ENCODE data around the gene LGALS13. TPM values are rescaled to one million over a fixed set of nuclear protein-coding genes. Genes with fewer than 3 reads are reported as not detected.

LGALS13 gene
- total RNA-seq, 1 donor from 2014 or later = not detected

DNA sequence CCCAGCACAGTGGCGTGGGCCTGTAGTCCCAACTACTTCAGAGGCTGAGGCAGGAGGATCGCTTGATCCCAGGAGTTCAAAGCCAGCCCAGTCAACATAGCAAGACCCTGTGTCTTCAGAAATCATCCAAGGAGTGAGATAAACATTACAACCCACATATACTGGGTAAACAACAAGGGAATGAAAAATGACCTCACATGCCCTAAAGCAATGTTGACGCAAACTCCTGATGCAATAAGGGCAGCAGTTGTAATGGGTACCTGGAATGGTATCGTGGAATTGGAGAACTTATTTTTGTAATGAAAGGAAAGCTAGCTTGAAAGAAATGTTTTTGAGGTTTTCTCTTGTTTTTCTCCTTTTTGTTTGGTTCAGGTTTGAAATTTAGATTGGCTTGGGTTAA is 28.9 kb downstream of the LGALS13 start:
- no peak for DNase-seq
- no peak overlapping the region for H3K4me3 Mint-ChIP-seq (ENCODE audit: unreplicated experiment)
- no peaks in the 10 kb centered on the region for H3K4me1 Mint-ChIP-seq (ENCODE audit: low read depth, unreplicated experiment)
- H3K27me3 Mint-ChIP-seq (ENCODE audit: unreplicated experiment) = peaks cover 6% of the 10 kb centered on the region
- no peaks in the 10 kb centered on the region for H3K36me3 Mint-ChIP-seq (ENCODE audit: unreplicated experiment)
- H3K27ac Mint-ChIP-seq (ENCODE audit: unreplicated experiment) = no peak overlapping the region
- TF ChIP-seq, protein P1, sequence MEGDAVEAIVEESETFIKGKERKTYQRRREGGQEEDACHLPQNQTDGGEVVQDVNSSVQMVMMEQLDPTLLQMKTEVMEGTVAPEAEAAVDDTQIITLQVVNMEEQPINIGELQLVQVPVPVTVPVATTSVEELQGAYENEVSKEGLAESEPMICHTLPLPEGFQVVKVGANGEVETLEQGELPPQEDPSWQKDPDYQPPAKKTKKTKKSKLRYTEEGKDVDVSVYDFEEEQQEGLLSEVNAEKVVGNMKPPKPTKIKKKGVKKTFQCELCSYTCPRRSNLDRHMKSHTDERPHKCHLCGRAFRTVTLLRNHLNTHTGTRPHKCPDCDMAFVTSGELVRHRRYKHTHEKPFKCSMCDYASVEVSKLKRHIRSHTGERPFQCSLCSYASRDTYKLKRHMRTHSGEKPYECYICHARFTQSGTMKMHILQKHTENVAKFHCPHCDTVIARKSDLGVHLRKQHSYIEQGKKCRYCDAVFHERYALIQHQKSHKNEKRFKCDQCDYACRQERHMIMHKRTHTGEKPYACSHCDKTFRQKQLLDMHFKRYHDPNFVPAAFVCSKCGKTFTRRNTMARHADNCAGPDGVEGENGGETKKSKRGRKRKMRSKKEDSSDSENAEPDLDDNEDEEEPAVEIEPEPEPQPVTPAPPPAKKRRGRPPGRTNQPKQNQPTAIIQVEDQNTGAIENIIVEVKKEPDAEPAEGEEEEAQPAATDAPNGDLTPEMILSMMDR (IDR thresholded peaks at IDR 0.05; ENCODE audit: partially characterized antibody, unreplicated experiment) = no peak
- H3K9me3 Mint-ChIP-seq (ENCODE audit: unreplicated experiment) = no peaks in the 10 kb centered on the region

DNA sequence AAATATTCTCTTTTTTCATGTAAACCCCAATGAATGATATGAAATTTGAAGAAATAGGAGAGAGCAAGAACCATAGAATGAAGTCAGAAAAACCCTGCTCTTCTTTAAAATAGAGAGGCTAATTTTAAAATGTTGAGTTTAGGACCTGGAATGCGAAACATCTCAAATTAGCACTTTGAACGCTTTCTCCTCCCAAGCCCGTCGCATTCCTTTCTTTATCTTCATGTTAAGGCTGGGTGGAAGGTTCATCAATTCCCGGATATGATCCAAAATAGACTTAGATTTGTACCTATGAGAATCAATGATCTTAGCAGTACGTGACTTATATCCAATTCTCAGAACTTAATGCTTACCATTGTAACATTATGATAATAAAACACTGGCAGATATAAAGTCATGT is 29.3 kb downstream of the LGALS13 start:
- H3K36me3 Mint-ChIP-seq (ENCODE audit: unreplicated experiment) = no peaks in the 10 kb centered on the region
- TF ChIP-seq, protein P1 (IDR thresholded peaks at IDR 0.05; ENCODE audit: partially characterized antibody, unreplicated experiment) = no peak
- no peak for DNase-seq
- no peak overlapping the region for H3K27ac Mint-ChIP-seq (ENCODE audit: unreplicated experiment)
- H3K27me3 Mint-ChIP-seq (ENCODE audit: unreplicated experiment) = peaks cover 6% of the 10 kb centered on the region
- H3K9me3 Mint-ChIP-seq (ENCODE audit: unreplicated experiment) = no peaks in the 10 kb centered on the region
- no peaks in the 10 kb centered on the region for H3K4me1 Mint-ChIP-seq (ENCODE audit: low read depth, unreplicated experiment)
- H3K4me3 Mint-ChIP-seq (ENCODE audit: unreplicated experiment) = no peak overlapping the region

DNA sequence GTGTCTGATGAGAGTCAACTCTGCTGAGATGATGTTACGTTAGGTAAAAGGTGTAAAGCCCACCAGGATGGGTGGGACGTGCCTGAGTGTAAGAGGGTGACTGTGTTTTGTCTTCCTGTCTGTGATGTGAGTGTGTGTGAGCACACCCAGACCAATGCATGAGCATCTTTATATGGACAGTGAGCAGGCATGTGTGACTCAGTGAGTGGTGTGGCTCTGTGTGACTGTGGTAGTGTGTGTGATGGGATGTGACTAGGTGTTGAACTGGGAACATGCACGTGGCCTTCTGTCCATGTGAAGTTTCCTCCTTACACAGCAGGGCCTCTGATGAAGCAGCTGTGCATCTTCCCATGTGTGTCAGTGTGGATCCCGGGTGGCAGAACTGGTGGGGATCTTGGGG is 35.6 kb downstream of the LGALS13 start:
- TF ChIP-seq, protein P1 (IDR thresholded peaks at IDR 0.05; ENCODE audit: partially characterized antibody, unreplicated experiment) = no peak
- no peak for DNase-seq
- Mint-ChIP-seq H3K36me3 (ENCODE audit: unreplicated experiment) (no peaks in the 10 kb centered on the region), H3K27me3 (ENCODE audit: unreplicated experiment) (peaks cover 9% of the 10 kb centered on the region), H3K4me3 (ENCODE audit: unreplicated experiment) (no peak overlapping the region), H3K9me3 (ENCODE audit: unreplicated experiment) (peaks cover 2% of the 10 kb centered on the region), H3K27ac (ENCODE audit: unreplicated experiment) (no peak overlapping the region), H3K4me1 (ENCODE audit: low read depth, unreplicated experiment) (no peaks in the 10 kb centered on the region)

DNA sequence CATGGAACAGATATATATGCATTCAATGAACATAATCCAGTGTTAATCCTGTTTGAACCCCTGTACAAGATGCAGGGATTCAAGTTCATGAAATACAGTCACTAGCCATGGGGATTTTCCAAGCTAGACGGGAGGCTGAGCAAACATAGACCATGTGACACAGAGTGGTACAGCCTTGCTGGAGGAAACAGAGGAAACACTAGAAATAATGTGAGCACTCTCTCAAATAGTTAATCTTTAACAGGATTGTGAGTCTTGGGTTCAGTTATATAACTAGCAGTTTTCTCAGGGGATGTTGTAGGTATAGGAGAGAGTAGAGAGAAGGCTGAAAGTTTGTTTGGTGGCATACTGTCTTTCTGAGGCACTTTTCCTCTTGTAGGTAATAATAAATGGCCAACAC is 39.4 kb downstream of the LGALS13 start:
- Mint-ChIP-seq H3K27ac (ENCODE audit: unreplicated experiment) (no peak overlapping the region), H3K27me3 (ENCODE audit: unreplicated experiment) (peaks cover 6% of the 10 kb centered on the region), H3K9me3 (ENCODE audit: unreplicated experiment) (peaks cover 3% of the 10 kb centered on the region), H3K4me3 (ENCODE audit: unreplicated experiment) (no peak overlapping the region), H3K36me3 (ENCODE audit: unreplicated experiment) (no peaks in the 10 kb centered on the region), H3K4me1 (ENCODE audit: low read depth, unreplicated experiment) (no peaks in the 10 kb centered on the region)
- DNase-seq = no peak
- TF ChIP-seq, protein P1 (IDR thresholded peaks at IDR 0.05; ENCODE audit: partially characterized antibody, unreplicated experiment) = no peak

DNA sequence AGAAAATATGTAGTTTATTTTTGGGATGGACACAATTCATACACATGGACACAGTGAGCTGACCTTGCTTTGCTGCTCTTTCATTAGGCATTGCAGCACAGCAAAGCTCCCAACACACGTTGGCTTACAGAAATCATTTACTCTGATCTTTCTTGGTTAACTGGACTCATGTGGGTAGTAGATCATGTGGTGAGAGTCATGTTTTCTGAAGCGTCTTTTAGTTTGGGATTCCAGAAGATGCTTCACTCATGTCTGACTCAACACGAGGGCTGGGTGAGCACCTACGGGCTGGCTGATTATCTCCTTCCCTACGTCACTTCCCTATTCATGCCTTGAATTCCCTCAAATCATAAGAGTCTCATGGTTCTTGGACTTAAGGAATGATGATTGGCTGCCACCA is 41.3 kb downstream of the LGALS13 start:
- TF ChIP-seq, protein P1 (IDR thresholded peaks at IDR 0.05; ENCODE audit: partially characterized antibody, unreplicated experiment) = no peak
- peaks cover 2% of the 10 kb centered on the region for H3K27me3 Mint-ChIP-seq (ENCODE audit: unreplicated experiment)
- no peak overlapping the region for H3K27ac Mint-ChIP-seq (ENCODE audit: unreplicated experiment)
- no peak overlapping the region for H3K4me3 Mint-ChIP-seq (ENCODE audit: unreplicated experiment)
- H3K4me1 Mint-ChIP-seq (ENCODE audit: low read depth, unreplicated experiment) = no peaks in the 10 kb centered on the region
- no peaks in the 10 kb centered on the region for H3K36me3 Mint-ChIP-seq (ENCODE audit: unreplicated experiment)
- no peak for DNase-seq
- peaks cover 3% of the 10 kb centered on the region for H3K9me3 Mint-ChIP-seq (ENCODE audit: unreplicated experiment)
